Measurements from ENCODE around the gene USP25.

DNA sequence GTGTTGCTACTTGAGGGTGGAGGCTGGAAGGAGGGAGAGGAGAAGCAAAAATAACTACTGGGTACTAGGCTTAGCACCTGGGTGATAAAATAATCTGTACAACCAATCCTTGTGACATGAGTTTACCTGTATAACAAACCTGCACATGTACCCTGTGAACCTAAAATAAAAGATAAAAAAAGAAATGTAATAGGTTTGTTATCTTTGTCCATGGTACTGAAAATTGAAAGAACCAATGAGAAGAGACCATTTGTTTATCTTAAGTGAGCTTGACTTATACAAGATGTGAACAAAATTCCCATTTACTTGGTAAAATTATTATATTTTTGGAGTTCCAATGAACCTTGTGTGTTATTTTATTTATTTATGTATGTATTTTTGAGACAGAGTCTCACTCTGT is 11.1 kb upstream of the USP25 start:
- TF ChIP-seq, protein P1, sequence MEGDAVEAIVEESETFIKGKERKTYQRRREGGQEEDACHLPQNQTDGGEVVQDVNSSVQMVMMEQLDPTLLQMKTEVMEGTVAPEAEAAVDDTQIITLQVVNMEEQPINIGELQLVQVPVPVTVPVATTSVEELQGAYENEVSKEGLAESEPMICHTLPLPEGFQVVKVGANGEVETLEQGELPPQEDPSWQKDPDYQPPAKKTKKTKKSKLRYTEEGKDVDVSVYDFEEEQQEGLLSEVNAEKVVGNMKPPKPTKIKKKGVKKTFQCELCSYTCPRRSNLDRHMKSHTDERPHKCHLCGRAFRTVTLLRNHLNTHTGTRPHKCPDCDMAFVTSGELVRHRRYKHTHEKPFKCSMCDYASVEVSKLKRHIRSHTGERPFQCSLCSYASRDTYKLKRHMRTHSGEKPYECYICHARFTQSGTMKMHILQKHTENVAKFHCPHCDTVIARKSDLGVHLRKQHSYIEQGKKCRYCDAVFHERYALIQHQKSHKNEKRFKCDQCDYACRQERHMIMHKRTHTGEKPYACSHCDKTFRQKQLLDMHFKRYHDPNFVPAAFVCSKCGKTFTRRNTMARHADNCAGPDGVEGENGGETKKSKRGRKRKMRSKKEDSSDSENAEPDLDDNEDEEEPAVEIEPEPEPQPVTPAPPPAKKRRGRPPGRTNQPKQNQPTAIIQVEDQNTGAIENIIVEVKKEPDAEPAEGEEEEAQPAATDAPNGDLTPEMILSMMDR (IDR thresholded peaks at IDR 0.05), result no peak
- TF ChIP-seq POLR2A (IDR thresholded peaks at IDR 0.05) (no peak), POLR2AphosphoS5 (IDR thresholded peaks at IDR 0.05) (no peak), EP300 (IDR thresholded peaks at IDR 0.05) (no peak)
